Endothelial cell (in vitro differentiated cells): ENCODE results near the gene RNF126. TPM values are rescaled to one million over a fixed set of nuclear protein-coding genes. Genes with fewer than 3 reads are reported as not detected.
"Not testable (repeated sequence)": the region's sequence is repeated elsewhere in the genome, so short reads cannot be mapped to it uniquely, and the experiment has no call there.

Experiments used
- DNase-seq: peaks from one replicate; pipeline ENCODE4 v3.0.0; 2021; ENCODE audit warnings: low spot score
- H3K27ac Mint-ChIP-seq: one replicate; pipeline ENCODE4 v1.8.0; 2021; ENCODE audit warnings: mixed read lengths, inconsistent platforms; ENCODE audit not compliant: unreplicated experiment
- H3K27me3 Mint-ChIP-seq: one replicate; pipeline ENCODE4 v1.8.0; 2021; ENCODE audit warnings: mild to moderate bottlenecking, moderate library complexity, mixed read lengths, inconsistent platforms; ENCODE audit not compliant: unreplicated experiment
- H3K36me3 Mint-ChIP-seq: one replicate; pipeline ENCODE4 v1.8.0; 2021; ENCODE audit warnings: mild to moderate bottlenecking, low read depth, mixed read lengths, inconsistent platforms; ENCODE audit not compliant: unreplicated experiment
- H3K4me1 Mint-ChIP-seq: one replicate; pipeline ENCODE4 v1.8.0; 2021; ENCODE audit warnings: mild to moderate bottlenecking, mixed read lengths, inconsistent platforms; ENCODE audit not compliant: unreplicated experiment
- H3K4me3 Mint-ChIP-seq: one replicate; pipeline ENCODE4 v1.8.0; 2021; ENCODE audit warnings: mild to moderate bottlenecking, mixed read lengths, inconsistent platforms; ENCODE audit not compliant: unreplicated experiment
- H3K9me3 Mint-ChIP-seq: one replicate; pipeline ENCODE4 v1.8.0; 2021; ENCODE audit warnings: mixed read lengths, inconsistent platforms; ENCODE audit not compliant: unreplicated experiment
- CTCF ChIP-seq: fragments of 200-600 bp; sonication (generic); IDR thresholded peaks from one replicate; pipeline ENCODE4 v1.5.0; 2021; ENCODE audit warnings: antibody characterized with exemption; ENCODE audit not compliant: unreplicated experiment
- total RNA-seq: library from RNA; stranded (reverse); fragmentation: NEBNext Ultra II Directional; extraction: Animal tissue kit (Norgen Biotek cat#: 25700); gene quantifications from one replicate; pipeline ENCODE4 v1.2.1, GENCODE V29; 2021; ENCODE audit not compliant: unreplicated experiment

RNF126 gene
- total RNA-seq, 1 donor from 2014 or later: 41.7 TPM

- Mint-ChIP-seq H3K4me3 (no peak overlapping the region), H3K27ac (no peak overlapping the region), H3K36me3 (peaks cover 4% of the 10 kb centered on the region), H3K27me3 (peaks cover 3% of the 10 kb centered on the region), H3K9me3 (no peaks in the 10 kb centered on the region), H3K4me1 (no peaks in the 10 kb centered on the region)
- no peak for TF ChIP-seq CTCF
- no peak for DNase-seq
Measured at GRCh38 chr19:609004-609346, 54.0 kb downstream of the RNF126 start.

- Mint-ChIP-seq H3K9me3 (no peaks in the 10 kb centered on the region), H3K27ac (no peak overlapping the region), H3K4me1 (no peaks in the 10 kb centered on the region), H3K36me3 (peaks cover 4% of the 10 kb centered on the region), H3K4me3 (no peak overlapping the region), H3K27me3 (peaks cover 6% of the 10 kb centered on the region)
- no peak for DNase-seq
- no peak for TF ChIP-seq CTCF
Measured at GRCh38 chr19:608155-609003, 54.6 kb downstream of the RNF126 start.

GRCh38 chr19:607301-608154, 55.5 kb downstream of the RNF126 start:
- Mint-ChIP-seq H3K4me3 (no peak overlapping the region), H3K36me3 (peaks cover 5% of the 10 kb centered on the region), H3K4me1 (no peaks in the 10 kb centered on the region), H3K27ac (no peak overlapping the region), H3K9me3 (peaks cover 2% of the 10 kb centered on the region), H3K27me3 (peaks cover 7% of the 10 kb centered on the region)
- no peak for DNase-seq
- no peak for TF ChIP-seq CTCF

- H3K4me1 Mint-ChIP-seq, H3K27ac Mint-ChIP-seq, DNase-seq, H3K27me3 Mint-ChIP-seq, H3K36me3 Mint-ChIP-seq, H3K4me3 Mint-ChIP-seq: not testable (repeated sequence)
- H3K9me3 Mint-ChIP-seq: peaks cover 10% of the 10 kb centered on the region
- TF ChIP-seq CTCF: peak; percentile 23
Measured at GRCh38 chr19:605061-605971, 57.7 kb downstream of the RNF126 start.
